GM18951 (cell line): ENCODE results near the gene CDH4.

Experiments
- POLR2A ChIP-seq: IDR thresholded peaks from 4 replicates; pipeline ENCODE4 v1.6.1; 2011; ENCODE audit warnings: mild to moderate bottlenecking; ENCODE audit not compliant: insufficient read length, insufficient read depth; ENCODE audit errors: extremely low read depth
- in situ Hi-C: fragments of 300-500 bp; cut with MboI; formaldehyde crosslinking; loops from one replicate; pipeline ENCODE4 v1.12.0; 2022; ENCODE audit warnings: low sequenced_read_pairs, mixed read lengths, inconsistent platforms; ENCODE audit not compliant: unreplicated experiment

The CDH4 gene

GRCh38 chr20:61573415-61574305, 321.6 kb downstream of the CDH4 start:
- in situ Hi-C loops = no loop called here
- no peak for TF ChIP-seq POLR2A

GRCh38 chr20:61575151-61575937, 323.3 kb downstream of the CDH4 start:
- in situ Hi-C loops = no loop called here
- no peak for TF ChIP-seq POLR2A

GRCh38 chr20:61576372-61576771, 324.3 kb downstream of the CDH4 start:
- in situ Hi-C loops = no loop called here
- TF ChIP-seq POLR2A = no peak

- in situ Hi-C loops = no loop called here
- no peak for TF ChIP-seq POLR2A
These were observed 325.0 kb downstream of the CDH4 start for GRCh38 chr20:61577065-61577464.

GRCh38 chr20:61579908-61580307, 327.8 kb downstream of the CDH4 start:
- TF ChIP-seq POLR2A = no peak
- in situ Hi-C loops = no loop called here

GRCh38 chr20:61580958-61581824, 329.1 kb downstream of the CDH4 start:
- in situ Hi-C loops = no loop called here
- TF ChIP-seq POLR2A = no peak

GRCh38 chr20:61581825-61582188, 329.7 kb downstream of the CDH4 start:
- TF ChIP-seq POLR2A = no peak
- in situ Hi-C loops = no loop called here

GRCh38 chr20:61582196-61582923, 330.3 kb downstream of the CDH4 start:
- in situ Hi-C loops = no loop called here
- TF ChIP-seq POLR2A = no peak

GRCh38 chr20:61583356-61583755, 331.3 kb downstream of the CDH4 start:
- in situ Hi-C loops = no loop called here
- TF ChIP-seq POLR2A = no peak

- in situ Hi-C loops = no loop called here
- TF ChIP-seq POLR2A = no peak
These were observed 332.8 kb downstream of the CDH4 start for GRCh38 chr20:61584851-61585250.

GRCh38 chr20:61585764-61586163, 333.7 kb downstream of the CDH4 start:
- no peak for TF ChIP-seq POLR2A
- in situ Hi-C loops = no loop called here

GRCh38 chr20:61587036-61587435, 335.0 kb downstream of the CDH4 start:
- TF ChIP-seq POLR2A = no peak
- in situ Hi-C loops = no loop called here

- no peak for TF ChIP-seq POLR2A
- in situ Hi-C loops = no loop called here
These were observed 335.7 kb downstream of the CDH4 start for GRCh38 chr20:61587681-61588289.
